ENCODE results near the gene IL1RAP.

IL1RAP gene

GRCh38 chr3:190680691-190681090 is 166.8 kb downstream of the IL1RAP start:
- DNase-seq = no peak

GRCh38 chr3:190684776-190685175 is 170.9 kb downstream of the IL1RAP start:
- no peak for DNase-seq

GRCh38 chr3:190686011-190686410 is 172.1 kb downstream of the IL1RAP start:
- no peak for DNase-seq

- no peak for DNase-seq
Measured at GRCh38 chr3:190690246-190690645, 176.4 kb downstream of the IL1RAP start.

- no peak for DNase-seq
Measured at GRCh38 chr3:190692256-190692655, 178.4 kb downstream of the IL1RAP start.

GRCh38 chr3:190694335-190695001 is 180.6 kb downstream of the IL1RAP start:
- no peak for DNase-seq

- DNase-seq = no peak
Measured at GRCh38 chr3:190695225-190695624, 181.3 kb downstream of the IL1RAP start.

- DNase-seq = no peak
Measured at GRCh38 chr3:190695994-190696393, 182.1 kb downstream of the IL1RAP start.

GRCh38 chr3:190696777-190697501 is 183.1 kb downstream of the IL1RAP start:
- DNase-seq = no peak

GRCh38 chr3:190697502-190697830 is 183.6 kb downstream of the IL1RAP start:
- DNase-seq = no peak

- no peak for DNase-seq
Measured at GRCh38 chr3:190697901-190698300, 184.0 kb downstream of the IL1RAP start.

- DNase-seq = no peak
Measured at GRCh38 chr3:190699776-190700175, 185.9 kb downstream of the IL1RAP start.

GRCh38 chr3:190701096-190701532 is 187.2 kb downstream of the IL1RAP start:
- DNase-seq = no peak

GRCh38 chr3:190706582-190706981 is 192.7 kb downstream of the IL1RAP start:
- no peak for DNase-seq

Measured in NCI-H1694 (cell line).